Natural killer cell (primary cell): Measurements from ENCODE around the gene GATA5. TPM values are rescaled to one million over a fixed set of nuclear protein-coding genes. Genes with fewer than 3 reads are reported as not detected.

Experiments used
- ATAC-seq, 3 donors: fragments of 150-1000 bp in 2 of 3; fragments of 200-7000 bp in 1 of 3; cut with Tn5 transposase; 1 replicate in 1 of 3; 2 replicates in 2 of 3; pipeline ENCODE4 v1.10.0; 2021; ENCODE audit warnings: mild to moderate bottlenecking in 2 of 3, moderate library complexity in 2 of 3
- DNase-seq, 2 donors: peaks; one replicate each; pipeline versions ENCODE4 v3.0.0 to v3.0.0-alpha.2; 2013 to 2021; ENCODE audit warnings: mixed read lengths in 1 of 2
- H3K27ac ChIP-seq: one replicate; pipeline ENCODE4 v1.5.1; 2013; ENCODE audit warnings: mild to moderate bottlenecking, low read length
- H3K27me3 ChIP-seq: one replicate; pipeline ENCODE4 v1.6.1; 2013; ENCODE audit warnings: low read length; ENCODE audit not compliant: control insufficient read depth, insufficient read depth
- H3K36me3 ChIP-seq: one replicate; pipeline ENCODE4 v1.6.1; 2013; ENCODE audit warnings: low read length; ENCODE audit not compliant: control insufficient read depth, insufficient read depth
- H3K4me1 ChIP-seq: one replicate; pipeline ENCODE4 v1.6.1; 2013; ENCODE audit warnings: low read length; ENCODE audit not compliant: control insufficient read depth, insufficient read depth
- H3K4me3 ChIP-seq: one replicate; pipeline ENCODE4 v1.5.1; 2013; ENCODE audit warnings: low read length
- H3K9me3 ChIP-seq: one replicate; pipeline ENCODE4 v1.6.1; 2013; ENCODE audit warnings: low read length; ENCODE audit not compliant: control insufficient read depth, insufficient read depth
- H3K27ac Mint-ChIP-seq, 2 donors: one replicate each; pipeline ENCODE4 v1.8.0; 2022; ENCODE audit warnings: mild to moderate bottlenecking in 2 of 2, mixed read lengths in 2 of 2, moderate library complexity in 1 of 2
- H3K27me3 Mint-ChIP-seq, 2 donors: one replicate each; pipeline ENCODE4 v1.8.0; 2022; ENCODE audit warnings: low read depth in 2 of 2, mixed read lengths in 2 of 2
- H3K36me3 Mint-ChIP-seq: one replicate; pipeline ENCODE4 v1.8.0; 2022; ENCODE audit warnings: mixed read lengths
- H3K4me1 Mint-ChIP-seq, 2 donors: one replicate each; pipeline ENCODE4 v1.8.0; 2022; ENCODE audit warnings: mixed read lengths in 2 of 2
- H3K4me3 Mint-ChIP-seq: one replicate; pipeline ENCODE4 v1.8.0; 2022; ENCODE audit warnings: mild to moderate bottlenecking, moderate library complexity, mixed read lengths
- H3K9me3 Mint-ChIP-seq, 2 donors: one replicate each; pipeline ENCODE4 v1.8.0; 2022; ENCODE audit warnings: mixed read lengths in 2 of 2
- CTCF ChIP-seq: fragments of 200-600 bp; IDR thresholded peaks from one replicate; pipeline ENCODE4 v1.8.0; 2022; ENCODE audit warnings: antibody characterized with exemption
- WGBS: methylation state at CpG from one replicate; pipeline ENCODE4 v1.1.7; 2013; ENCODE audit warnings: missing lambda C conversion rate; ENCODE audit not compliant: insufficient coverage; 5-methylcytosine and 5-hydroxymethylcytosine counted together
- intact Hi-C: fragments of 100-400 bp; cut with micrococcal nuclease; formaldehyde crosslinking; loops from one replicate; pipeline ENCODE4 v1.14.2; 2022
- total RNA-seq, 4 donors: library from RNA; stranded (reverse); fragments of 120-200 nt in 1 of 4; gene quantifications; one replicate each; pipeline versions ENCODE4 v1.2.3 to v1.2.4, GENCODE V29; 2013 to 2022

GATA5 gene
- total RNA-seq, 3 donors from 2014 or later (not counting 1 experiment from before 2014, with no cell fraction given): not detected

- DNase-seq (no peak), ATAC-seq (no peak)
- Mint-ChIP-seq H3K27ac (no peak overlapping the region), H3K4me1 (no peaks in the 10 kb centered on the region), H3K9me3 (no peaks in the 10 kb centered on the region), H3K27me3 (peaks cover 0 to 7% of the 10 kb centered on the region in 2 donors), H3K36me3 (no peaks in the 10 kb centered on the region), H3K4me3 (no peak overlapping the region)
- intact Hi-C loops: no loop called here
- H3K27ac ChIP-seq: no peak overlapping the region
- no peak for TF ChIP-seq CTCF
- no peaks in the 10 kb centered on the region for H3K27me3 ChIP-seq
- 69% methylated on average over 41 of the region's 41 CpGs for WGBS
- H3K4me3 ChIP-seq: no peak overlapping the region
- no peaks in the 10 kb centered on the region for H3K4me1 ChIP-seq
- no peaks in the 10 kb centered on the region for H3K9me3 ChIP-seq
- no peaks in the 10 kb centered on the region for H3K36me3 ChIP-seq
Measured at GRCh38 chr20:62458275-62459251, 17.2 kb downstream of the GATA5 start.

- peaks cover 0 to 7% of the 10 kb centered on the region in 2 donors for H3K27me3 Mint-ChIP-seq
- H3K27ac Mint-ChIP-seq: no peak overlapping the region
- H3K4me3 Mint-ChIP-seq: no peak overlapping the region
- no peaks in the 10 kb centered on the region for H3K4me1 Mint-ChIP-seq
- H3K4me3 ChIP-seq: no peak overlapping the region
- H3K9me3 ChIP-seq: no peaks in the 10 kb centered on the region
- H3K4me1 ChIP-seq: no peaks in the 10 kb centered on the region
- intact Hi-C loops: no loop called here
- no peaks in the 10 kb centered on the region for H3K9me3 Mint-ChIP-seq
- no peaks in the 10 kb centered on the region for H3K27me3 ChIP-seq
- TF ChIP-seq CTCF: no peak
- no peaks in the 10 kb centered on the region for H3K36me3 Mint-ChIP-seq
- H3K36me3 ChIP-seq: no peaks in the 10 kb centered on the region
- WGBS: 87% methylated on average over 20 of the region's 20 CpGs
- no peak overlapping the region for H3K27ac ChIP-seq
- ATAC-seq: no peak
- no peak for DNase-seq
Measured at GRCh38 chr20:62457831-62458230, 18.0 kb downstream of the GATA5 start.

- WGBS: 89% methylated on average over 17 of the region's 17 CpGs
- DNase-seq: no peak
- H3K9me3 ChIP-seq: no peaks in the 10 kb centered on the region
- Mint-ChIP-seq H3K27ac (no peak overlapping the region), H3K4me3 (no peak overlapping the region), H3K36me3 (no peaks in the 10 kb centered on the region), H3K4me1 (no peaks in the 10 kb centered on the region), H3K27me3 (peaks cover 0 to 7% of the 10 kb centered on the region in 2 donors), H3K9me3 (no peaks in the 10 kb centered on the region)
- H3K4me1 ChIP-seq: no peaks in the 10 kb centered on the region
- no peak for TF ChIP-seq CTCF
- no peak overlapping the region for H3K27ac ChIP-seq
- ATAC-seq: no peak
- no peaks in the 10 kb centered on the region for H3K27me3 ChIP-seq
- intact Hi-C loops: no loop called here
- H3K36me3 ChIP-seq: no peaks in the 10 kb centered on the region
- H3K4me3 ChIP-seq: no peak overlapping the region
Measured at GRCh38 chr20:62457098-62457497, 18.7 kb downstream of the GATA5 start.
